ENCODE data around the gene RAF1.

GRCh38 chr3:12708584-12709192, 44.8 kb upstream of the RAF1 start:
- peak; percentile 34 to 54 (median 40); a peak in 5 of 6 replicates for TF ChIP-seq CTCF (IDR thresholded peaks at IDR 0.05 in 2 of 3, conservative IDR thresholded peaks at IDR 0.05 in 1 of 3; ENCODE audit: insufficient read depth in 2 of 3, low read depth in 1 of 3, low read length in 3 of 3)
- TF ChIP-seq GTF2A2 (tag; IDR thresholded peaks at IDR 0.05): no peak
- no peak for TF ChIP-seq ZNF639 (CRISPR knock-in tag; conservative IDR thresholded peaks at IDR 0.05 in 1 of 2, IDR thresholded peaks at IDR 0.05 in 1 of 2)
- no peak for TF ChIP-seq SIN3A (IDR thresholded peaks at IDR 0.05; ENCODE audit: borderline replicate concordance in 2 of 2, control insufficient read depth in 1 of 2, low read depth in 2 of 2, low read length in 2 of 2)
- no peak for TF ChIP-seq COPS2 (conservative IDR thresholded peaks at IDR 0.05)
- no peak for TF ChIP-seq RBBP5 (IDR thresholded peaks at IDR 0.05; ENCODE audit: borderline replicate concordance, insufficient read depth, low read length, poor library complexity, severe bottlenecking)
- TF ChIP-seq ZNF780A (CRISPR knock-in tag; IDR thresholded peaks at IDR 0.05): no peak
- no peak for TF ChIP-seq SP1 (CRISPR knock-in tag; IDR thresholded peaks at IDR 0.05)

Data from K562 (cell line).